Gastroesophageal sphincter (tissue), 3 donors: ENCODE data around the gene COL26A1.

Experiments used
- CTCF ChIP-seq, 4 experiments: fragments of 200-600 bp in 2 of 4; fragments of 450-650 bp in 2 of 4; sonication (generic) in 1 of 4; IDR thresholded peaks; one replicate each; pipeline ENCODE4 v1.5.1; 2017 to 2019; ENCODE audit warnings: antibody characterized with exemption in 4 of 4, mild to moderate bottlenecking in 2 of 4, moderate library complexity in 2 of 4
- EP300 ChIP-seq: sonication (generic); formaldehyde crosslinking; IDR thresholded peaks from one replicate; pipeline ENCODE4 v1.6.1; 2017; ENCODE audit warnings: antibody characterized with exemption, mild to moderate bottlenecking
- POLR2A ChIP-seq, 2 donors: fragments of 450-650 bp; IDR thresholded peaks; one replicate each; pipeline ENCODE4 v1.6.1; 2017; ENCODE audit warnings: antibody characterized with exemption in 2 of 2, mild to moderate bottlenecking in 2 of 2, moderate library complexity in 1 of 2
- POLR2AphosphoS5 ChIP-seq: sonication (generic); formaldehyde crosslinking; IDR thresholded peaks from one replicate; pipeline ENCODE4 v1.6.1; 2017; ENCODE audit warnings: antibody characterized with exemption

DNA sequence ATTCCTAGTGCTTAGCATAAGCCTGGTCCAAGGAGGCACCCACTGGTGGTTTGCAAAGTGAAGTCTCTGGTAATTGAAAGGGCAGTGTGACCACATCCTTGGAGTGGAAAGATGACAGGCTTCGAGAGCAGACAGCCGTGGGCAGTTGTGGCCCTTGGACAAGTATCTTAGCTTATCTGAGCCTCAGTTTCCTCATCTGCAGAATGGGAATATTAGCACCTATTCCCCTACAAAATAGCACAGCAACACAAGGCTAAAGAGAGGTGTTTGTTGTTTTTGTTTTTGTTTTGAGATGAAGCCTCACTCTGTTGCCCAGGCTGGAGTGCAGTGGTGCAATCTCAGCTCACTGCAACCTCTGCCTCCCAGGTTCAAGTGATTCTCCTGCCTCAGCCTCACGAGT, 237.1 kb downstream of the COL26A1 start:
- no peak for TF ChIP-seq CTCF (IDR thresholded peaks at IDR 0.05)
- TF ChIP-seq POLR2AphosphoS5: no peak
- TF ChIP-seq POLR2A (IDR thresholded peaks at IDR 0.05): no peak
- TF ChIP-seq EP300: no peak
